ENCODE results near the gene MTRR.

DNA sequence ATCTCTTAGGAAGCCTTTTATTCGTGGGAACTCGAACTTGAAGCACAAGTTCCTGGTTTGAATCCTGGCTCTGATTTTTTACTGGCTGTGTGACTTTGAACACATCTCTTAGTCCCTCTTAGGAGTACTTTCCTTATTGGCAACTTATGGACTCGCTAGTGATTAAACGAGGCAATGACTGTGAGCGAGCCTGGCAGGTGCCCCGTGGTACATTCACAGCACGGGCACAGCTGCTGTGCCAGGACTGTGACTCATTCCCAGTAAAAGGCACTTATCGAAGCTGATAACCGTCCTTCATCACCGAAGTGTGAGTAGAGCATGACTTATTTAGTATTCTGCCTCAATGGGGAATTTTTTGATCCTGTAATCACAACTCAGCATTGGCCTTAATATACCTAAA, 40.7 kb upstream of the MTRR start:
- TF ChIP-seq, protein P1, sequence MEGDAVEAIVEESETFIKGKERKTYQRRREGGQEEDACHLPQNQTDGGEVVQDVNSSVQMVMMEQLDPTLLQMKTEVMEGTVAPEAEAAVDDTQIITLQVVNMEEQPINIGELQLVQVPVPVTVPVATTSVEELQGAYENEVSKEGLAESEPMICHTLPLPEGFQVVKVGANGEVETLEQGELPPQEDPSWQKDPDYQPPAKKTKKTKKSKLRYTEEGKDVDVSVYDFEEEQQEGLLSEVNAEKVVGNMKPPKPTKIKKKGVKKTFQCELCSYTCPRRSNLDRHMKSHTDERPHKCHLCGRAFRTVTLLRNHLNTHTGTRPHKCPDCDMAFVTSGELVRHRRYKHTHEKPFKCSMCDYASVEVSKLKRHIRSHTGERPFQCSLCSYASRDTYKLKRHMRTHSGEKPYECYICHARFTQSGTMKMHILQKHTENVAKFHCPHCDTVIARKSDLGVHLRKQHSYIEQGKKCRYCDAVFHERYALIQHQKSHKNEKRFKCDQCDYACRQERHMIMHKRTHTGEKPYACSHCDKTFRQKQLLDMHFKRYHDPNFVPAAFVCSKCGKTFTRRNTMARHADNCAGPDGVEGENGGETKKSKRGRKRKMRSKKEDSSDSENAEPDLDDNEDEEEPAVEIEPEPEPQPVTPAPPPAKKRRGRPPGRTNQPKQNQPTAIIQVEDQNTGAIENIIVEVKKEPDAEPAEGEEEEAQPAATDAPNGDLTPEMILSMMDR (IDR thresholded peaks at IDR 0.05 in 8 of 11, conservative IDR thresholded peaks at IDR 0.05 in 3 of 11) = no peak
- no peak for TF ChIP-seq POLR2A (IDR thresholded peaks at IDR 0.05)

All from spleen (tissue), 7 donors.